Measurements from ENCODE around the gene WSCD2. TPM values are rescaled to one million over a fixed set of nuclear protein-coding genes. Genes with fewer than 3 reads are reported as not detected.

Gene WSCD2
- 6.9 and 12.9 TPM in 2 replicates for polyA plus RNA-seq

GRCh38 chr12:108129017-108129812 lies at the start of gene WSCD2:
Gene WSCD2, plus strand, starts transcription at chr12:108129288. Its CDS starts 66,545 bp downstream, at chr12:108195833.

Other genes starting within 250 kb of the WSCD2 start
- gene CMKLR1, start 210.0 kb downstream of the WSCD2 start, polyA plus RNA-seq: not detected in 2 replicates

Data from Purkinje cell (primary cell).